SKM-1 (cell line): ENCODE results near the gene MMP23B.
"Not testable (repeated sequence)": the region's sequence is repeated elsewhere in the genome, so short reads cannot be mapped to it uniquely, and the experiment has no call there.

Experiments used
- DNase-seq: peaks from one replicate; lab custom pipeline; 2025; ENCODE audit not compliant: unreplicated experiment; lab: John Stamatoyannopoulos, UW

The MMP23B gene

GRCh38 chr1:1664941-1665814 is 33.2 kb downstream of the MMP23B start:
- DNase-seq, result no peak

DNA sequence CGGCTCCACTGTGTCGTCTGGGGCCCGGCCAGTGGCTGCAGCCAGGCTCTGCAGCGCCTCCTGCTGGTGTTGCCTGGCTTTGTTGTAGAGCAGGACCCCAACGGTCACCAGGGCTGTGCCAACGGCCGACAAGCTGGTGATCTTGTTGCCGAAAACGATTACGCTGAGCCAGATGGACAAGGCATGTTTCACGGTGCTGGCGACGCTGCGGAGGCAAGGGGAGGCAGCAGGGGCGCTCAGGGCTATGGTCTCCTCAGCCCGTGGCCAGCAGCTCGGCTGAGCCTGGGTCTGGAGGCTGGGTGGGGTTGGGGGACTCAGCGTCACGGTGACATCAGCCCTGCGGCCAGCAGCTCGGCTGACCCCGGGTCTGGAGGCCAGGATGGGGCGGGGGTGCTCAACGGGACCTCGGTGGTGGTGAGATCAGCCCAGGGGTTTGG is 33.9 kb downstream of the MMP23B start:
- no peak for DNase-seq

DNA sequence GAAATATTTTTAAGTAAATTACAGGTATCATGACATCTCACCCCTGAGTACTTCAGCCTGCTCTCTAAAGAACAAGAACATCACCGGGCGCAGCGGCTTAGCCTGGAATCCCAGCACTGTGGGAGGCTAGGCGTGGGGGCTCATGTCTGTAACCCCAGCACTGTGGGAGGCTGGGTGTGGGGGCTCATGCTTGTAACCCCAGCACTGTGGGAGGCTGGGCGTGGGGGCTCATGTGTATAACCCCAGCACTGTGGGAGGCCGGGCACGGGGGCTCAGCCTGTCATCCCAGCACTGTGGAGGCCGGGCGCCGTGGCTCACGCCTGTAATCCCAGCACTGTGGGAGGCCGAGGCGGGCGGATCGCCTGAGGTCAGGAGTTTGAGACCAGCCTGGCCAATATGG is 34.6 kb downstream of the MMP23B start:
- DNase-seq, result no peak

DNA sequence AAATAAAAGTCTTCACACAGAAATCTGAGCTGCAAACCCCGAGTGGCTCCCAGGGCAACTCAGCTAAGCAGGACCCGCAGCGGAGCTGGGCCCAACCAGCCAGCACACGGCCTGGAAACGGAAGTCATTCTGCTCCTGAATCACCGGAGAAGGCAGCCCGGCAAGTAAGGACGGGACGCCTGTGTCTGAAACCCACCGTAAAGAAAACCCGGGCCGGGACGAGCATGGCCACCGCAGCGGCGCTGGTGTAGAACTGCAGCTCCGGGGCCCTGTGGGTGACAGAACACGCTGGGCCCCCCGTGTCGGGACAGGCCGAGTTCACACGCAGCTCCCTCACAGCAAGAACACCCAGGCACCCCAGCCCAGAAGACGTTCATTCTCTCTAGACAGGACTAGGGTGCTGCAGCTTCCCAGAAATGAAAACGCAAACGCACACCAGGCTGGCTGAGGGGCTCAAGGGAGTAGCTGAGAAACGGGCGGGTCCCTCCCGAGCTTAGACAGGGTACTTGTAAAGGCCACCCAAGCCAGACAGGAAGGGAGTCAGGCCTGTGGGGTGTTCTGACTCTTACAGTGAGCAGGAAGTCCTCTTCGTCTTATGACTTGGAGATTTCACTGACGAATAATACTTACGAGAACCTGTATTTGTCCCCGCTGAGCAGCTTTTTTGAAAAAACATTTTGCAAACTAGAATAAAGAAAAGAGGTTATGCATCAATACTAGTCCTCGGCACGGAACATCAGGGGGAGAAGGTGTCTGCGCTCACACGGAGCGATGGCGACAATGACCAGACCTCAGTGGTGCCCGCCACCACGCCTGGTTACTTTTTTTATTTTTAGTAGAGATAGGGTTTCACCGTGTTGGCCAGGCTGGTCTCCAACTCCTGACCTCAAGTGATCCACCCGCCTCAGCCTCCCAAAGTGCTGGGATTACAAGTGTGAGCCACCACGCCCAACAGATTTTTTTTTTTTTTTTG is 37.8 kb downstream of the MMP23B start:
- DNase-seq, result no peak

DNA sequence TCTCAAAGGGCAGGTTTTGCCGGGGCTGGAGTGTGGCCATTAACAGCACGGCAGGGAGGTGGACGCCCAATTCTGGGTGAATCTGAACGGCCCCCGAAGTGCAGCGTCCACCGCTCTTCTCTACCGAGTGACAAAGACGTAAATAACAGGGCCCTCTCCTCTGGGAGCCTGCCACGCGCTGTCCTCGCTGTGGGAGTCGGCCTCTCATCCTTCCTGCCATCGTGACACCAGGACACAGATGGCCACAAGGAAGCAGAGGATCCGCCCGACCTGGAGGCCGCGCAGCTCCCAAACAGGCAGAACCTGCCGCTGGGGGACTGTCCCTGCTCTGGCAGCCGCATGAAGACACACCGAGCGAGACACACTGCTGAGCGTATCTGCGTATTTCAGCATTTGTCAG is 38.9 kb downstream of the MMP23B start:
- no peak for DNase-seq

- no peak for DNase-seq
Measured at GRCh38 chr1:1671365-1672119, 39.6 kb downstream of the MMP23B start.

DNA sequence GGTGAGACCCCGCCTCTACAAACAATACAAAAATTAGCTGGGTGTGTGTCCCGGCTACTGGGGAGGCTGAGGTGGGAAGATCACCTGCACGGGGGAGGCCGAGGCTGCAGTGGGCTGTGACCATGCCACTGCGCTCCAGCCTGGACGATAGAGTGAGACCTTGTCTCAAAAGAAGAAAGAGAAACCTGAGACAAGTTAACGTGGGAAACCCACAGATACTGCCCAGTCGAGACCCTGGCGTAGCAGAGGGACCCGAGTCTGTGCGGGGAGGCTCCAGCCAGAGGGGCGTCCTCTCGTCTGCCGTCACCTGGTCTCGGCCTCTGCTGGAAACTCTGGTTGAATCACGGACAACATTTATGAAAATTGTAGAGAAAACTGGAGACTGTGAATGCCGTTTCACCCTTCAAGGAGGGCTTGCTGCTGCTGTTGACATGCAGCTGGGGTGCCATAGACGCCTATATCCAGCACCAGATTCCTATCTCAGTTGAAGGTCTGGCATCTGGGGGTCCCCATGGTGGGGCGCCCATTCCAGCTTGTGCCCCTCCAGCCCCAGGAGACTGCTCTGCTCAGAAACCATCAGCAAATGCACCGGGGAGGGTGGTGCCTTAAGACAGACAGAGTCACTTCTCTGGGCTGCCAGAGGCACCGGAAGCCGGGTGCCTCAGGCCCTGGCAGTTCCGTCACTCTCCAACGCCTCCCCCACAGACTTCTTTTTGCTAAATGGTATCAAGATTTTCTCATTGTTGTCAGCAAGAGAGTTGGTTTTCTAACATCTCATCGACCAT is 40.4 kb downstream of the MMP23B start:
- no peak for DNase-seq

GRCh38 chr1:1674806-1675205 is 42.8 kb downstream of the MMP23B start:
- not testable (repeated sequence) for DNase-seq

DNA sequence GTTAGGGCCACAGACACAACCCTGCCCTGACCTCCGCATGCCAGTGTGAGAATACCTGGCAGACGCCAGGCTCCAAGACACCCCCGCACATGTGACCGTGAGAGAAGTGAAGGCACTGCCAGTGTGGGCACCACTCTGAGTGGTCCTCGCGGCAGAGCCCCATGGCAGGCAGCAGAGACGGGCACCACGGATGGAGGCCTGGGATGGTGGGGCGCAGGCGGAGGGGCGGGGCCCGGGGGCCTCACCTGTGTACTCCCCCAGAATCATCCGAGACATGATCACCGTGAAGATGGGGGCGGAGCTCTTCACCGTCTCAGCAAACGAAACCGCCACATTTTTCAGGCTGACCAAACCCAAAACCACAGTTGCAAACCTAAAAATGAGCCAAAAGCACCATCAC is 43.2 kb downstream of the MMP23B start:
- not testable (repeated sequence) for DNase-seq

GRCh38 chr1:1676087-1676486 is 44.1 kb downstream of the MMP23B start:
- DNase-seq, result not testable (repeated sequence)

- no peak for DNase-seq
Measured at GRCh38 chr1:1677718-1678580, 46.0 kb downstream of the MMP23B start.

- DNase-seq, result no peak
Measured at GRCh38 chr1:1678581-1679380, 46.8 kb downstream of the MMP23B start.

DNA sequence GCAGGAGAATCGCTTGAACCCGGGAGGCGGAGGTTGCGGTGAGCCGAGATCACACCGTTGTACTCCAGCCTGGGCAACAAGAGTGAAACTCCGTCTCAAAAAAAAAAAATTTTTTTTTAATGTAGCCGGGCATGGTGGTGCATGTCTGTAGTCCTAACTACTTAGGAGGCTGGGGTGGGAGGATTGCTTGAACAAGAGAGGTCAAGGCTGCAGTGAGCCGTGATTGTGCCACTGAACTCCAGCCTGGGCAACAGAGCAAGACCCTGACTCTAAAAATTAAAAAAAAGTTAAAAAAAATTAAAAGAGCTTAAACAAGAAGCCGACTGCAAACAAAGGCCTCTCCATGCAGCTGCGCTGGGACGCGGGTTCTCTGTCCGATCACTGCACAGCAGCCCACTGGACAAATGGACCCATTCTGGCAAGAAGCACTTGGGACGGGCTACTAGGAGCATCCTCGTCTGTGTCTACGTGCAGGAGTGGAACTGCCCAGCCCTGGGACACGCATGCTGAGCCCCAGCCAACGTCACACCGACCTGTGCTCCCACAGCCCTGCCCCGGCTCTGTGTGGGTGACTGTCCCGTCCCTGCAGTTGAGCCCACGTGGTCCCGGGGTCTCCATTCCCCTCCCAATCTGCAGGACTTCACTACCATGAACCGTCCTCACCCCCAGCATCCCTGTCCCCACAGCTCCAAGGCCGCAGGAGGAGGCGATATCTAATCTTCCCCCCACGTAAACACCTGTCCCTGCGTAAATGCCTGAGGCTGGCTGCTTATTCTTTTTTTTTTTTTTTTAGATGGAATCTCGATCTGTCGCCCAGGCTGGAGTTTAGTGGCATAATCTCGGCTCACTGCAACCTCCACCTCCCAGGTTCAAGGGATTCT is 48.3 kb downstream of the MMP23B start:
- no peak for DNase-seq

- DNase-seq, result no peak
Measured at GRCh38 chr1:1680912-1681273, 48.9 kb downstream of the MMP23B start.

DNA sequence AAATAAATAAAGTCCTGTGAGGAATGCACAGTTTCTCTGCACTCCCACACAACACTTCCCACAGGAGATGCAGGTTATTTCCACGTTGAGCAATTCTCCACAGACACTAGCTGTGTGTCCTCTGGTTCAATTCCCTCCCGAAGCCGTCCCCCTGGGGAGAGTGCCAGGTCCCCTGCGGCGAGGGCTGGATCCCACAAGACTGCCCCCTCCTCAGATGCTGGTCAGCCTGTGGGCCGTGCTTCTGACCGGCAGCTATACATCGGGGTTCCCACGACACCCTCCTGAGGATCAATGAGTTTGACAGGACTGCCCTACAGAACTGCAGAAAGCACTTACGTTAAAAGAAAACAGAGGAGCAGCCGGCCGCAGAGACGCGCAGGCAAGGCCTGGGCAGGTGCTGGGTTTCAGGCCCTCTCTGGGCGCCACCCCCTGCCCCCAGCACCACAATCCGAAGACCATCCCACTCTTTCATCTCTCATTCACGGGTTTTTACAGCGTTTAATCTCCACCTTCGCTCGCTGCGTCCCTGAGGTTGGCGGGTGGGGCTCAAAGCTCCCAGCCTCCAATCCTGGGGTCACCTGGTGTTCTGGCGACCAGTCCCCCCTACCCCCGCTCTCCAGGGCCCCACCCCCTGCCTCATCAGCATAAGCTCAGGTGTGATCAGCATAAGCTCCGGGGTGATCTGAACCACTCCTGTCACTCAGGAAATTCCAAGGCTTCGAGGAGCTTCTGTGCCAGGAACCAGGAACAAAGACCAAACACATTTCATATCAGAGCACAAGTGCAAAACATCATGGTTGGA is 51.3 kb downstream of the MMP23B start:
- no peak for DNase-seq
